HG02970 (cell line): ENCODE data around the gene GRK1.
"Not testable (repeated sequence)": the region's sequence is repeated elsewhere in the genome, so short reads cannot be mapped to it uniquely, and the experiment has no call there.

Experiments
- ATAC-seq: cut with Tn5 transposase; IDR thresholded peaks from one replicate; pipeline ENCODE4 v1.9.1; 2021; ENCODE audit warnings: mild to moderate bottlenecking, moderate library complexity, moderate number of reproducible peaks; ENCODE audit not compliant: unreplicated experiment, low FRiP score

Gene GRK1

DNA sequence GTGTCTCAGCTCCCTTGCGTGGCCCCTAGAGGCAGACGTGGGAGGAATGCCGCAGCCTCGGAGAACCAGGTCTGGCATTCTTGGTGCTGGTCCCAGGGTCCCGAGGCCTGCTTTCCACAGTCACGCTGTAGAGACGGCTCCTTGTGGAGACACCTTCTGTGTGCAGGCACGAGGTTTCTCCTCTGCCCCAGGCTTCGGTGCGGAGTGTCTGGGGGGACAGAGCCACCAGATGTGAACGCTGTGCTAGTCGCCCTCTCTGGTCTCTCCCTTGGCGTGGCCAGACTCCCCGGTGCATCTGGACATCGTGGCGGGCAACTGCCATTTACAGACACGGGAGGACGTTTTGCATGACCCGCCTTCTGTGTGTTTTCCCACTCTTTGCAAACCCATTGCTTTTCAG, 84.5 kb downstream of the GRK1 start:
- ATAC-seq = no peak

GRCh38 chr13:113752211-113752986, 85.4 kb downstream of the GRK1 start:
- not testable (repeated sequence) for ATAC-seq

- ATAC-seq = no peak
Observed at GRCh38 chr13:113753171-113753570, 86.2 kb downstream of the GRK1 start.

DNA sequence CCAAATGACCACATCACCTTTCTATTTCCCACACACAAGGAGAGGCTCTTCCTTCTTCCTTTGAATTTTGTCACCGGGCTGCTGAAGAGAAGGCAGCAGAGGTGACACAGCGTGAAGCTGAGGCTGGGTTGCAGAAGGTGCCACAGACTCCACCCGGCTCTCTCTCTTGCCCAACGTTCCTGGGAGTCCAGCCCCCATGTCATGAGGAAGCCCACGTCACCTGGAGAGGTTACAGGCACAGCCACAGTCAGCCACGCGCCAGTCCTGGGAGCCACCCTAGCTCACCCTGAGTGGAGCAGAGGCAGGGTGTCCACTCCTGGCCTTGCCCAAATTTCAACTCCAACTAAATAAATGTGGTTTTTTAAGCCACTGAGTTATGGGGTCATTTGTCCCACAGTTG, 87.2 kb downstream of the GRK1 start:
- ATAC-seq = no peak

DNA sequence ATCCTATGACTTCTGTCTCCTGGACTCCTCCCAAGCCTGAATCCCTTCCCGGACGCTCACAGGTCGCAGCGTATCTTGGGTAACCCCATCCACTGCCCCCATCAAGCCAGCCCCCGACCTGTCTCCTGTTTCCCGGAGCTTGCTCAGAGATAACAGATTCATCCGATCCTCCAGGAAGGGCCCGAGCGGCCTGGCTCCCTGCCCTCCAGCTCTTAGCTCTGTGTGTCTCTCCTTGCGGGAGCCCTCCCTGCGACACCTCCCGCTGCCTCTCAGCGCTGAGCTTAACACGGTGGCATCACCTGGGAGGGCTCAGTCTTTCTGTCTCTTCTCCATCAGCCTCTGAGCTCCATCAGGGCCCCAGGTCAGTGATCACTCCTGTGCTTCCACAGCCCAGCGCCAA, 87.7 kb downstream of the GRK1 start:
- ATAC-seq = no peak

- ATAC-seq = no peak
Observed at GRCh38 chr13:113756441-113757097, 89.5 kb downstream of the GRK1 start.

GRCh38 chr13:113758651-113759524, 91.9 kb downstream of the GRK1 start, which contains the start of gene TMEM255B:
Gene TMEM255B (plus strand): TSS chr13:113759226. CDS start chr13:113759270, 44 bp downstream.
- no peak for ATAC-seq

GRCh38 chr13:113759525-113760137, 92.6 kb downstream of the GRK1 start:
- ATAC-seq = no peak

DNA sequence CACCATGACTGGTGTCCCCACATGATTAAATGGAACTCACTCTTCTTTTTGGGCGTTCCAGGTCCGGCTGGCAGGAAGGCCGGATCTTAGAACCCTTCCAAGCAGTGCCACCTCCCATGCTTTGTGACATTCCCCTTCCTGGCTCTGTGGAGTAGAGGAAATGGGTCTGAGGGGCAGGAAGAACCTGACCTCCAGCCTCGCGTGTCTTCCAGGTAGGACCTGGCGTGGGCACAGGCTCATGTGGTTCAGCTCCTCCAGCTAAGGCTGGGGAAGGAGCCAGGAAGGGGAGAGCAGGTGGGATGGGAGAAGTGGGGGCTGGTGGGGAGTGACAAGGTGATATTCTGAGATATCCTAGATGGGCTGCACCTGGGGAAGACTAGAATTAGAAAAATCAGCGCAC, 94.1 kb downstream of the GRK1 start:
- no peak for ATAC-seq

- ATAC-seq = no peak
Observed at GRCh38 chr13:113762075-113762474, 95.1 kb downstream of the GRK1 start.

DNA sequence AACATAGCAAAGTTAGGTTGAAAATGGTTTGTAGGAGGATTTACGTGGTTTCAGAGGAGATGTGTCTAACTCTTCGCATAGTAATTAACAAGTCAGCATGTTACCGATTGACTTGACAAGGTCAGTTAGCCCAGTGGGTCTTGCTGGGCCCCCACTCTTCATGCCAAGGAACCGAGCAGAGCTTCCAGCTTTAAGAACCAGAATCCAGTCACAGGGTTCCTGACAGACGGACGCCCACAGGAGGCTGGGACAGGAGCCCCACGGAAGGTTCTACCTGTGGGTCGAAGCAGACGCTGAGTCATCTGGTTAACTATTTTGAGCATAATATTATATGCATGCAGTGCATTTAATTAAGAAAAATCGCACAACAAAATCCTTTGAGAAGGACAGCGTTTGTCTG, 95.5 kb downstream of the GRK1 start:
- no peak for ATAC-seq

DNA sequence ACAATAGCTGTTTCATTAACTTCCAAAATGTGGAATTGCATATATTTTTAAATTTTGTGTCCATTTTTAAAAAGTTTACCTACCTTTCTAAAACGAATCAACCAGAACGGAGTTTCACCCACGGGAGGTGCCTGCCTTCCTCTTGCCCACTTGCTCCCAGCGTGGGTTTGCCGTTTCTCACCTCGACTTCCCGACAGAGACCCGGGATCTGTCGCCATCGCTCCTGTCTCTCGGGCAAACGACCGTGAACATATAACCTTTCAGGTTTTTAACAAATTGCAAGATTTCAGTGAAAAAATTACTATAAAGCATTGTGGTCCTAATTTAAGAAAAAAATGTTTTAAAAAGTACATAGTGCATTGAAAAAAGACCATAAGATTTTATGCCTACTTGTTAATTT, 96.2 kb downstream of the GRK1 start:
- ATAC-seq = no peak

DNA sequence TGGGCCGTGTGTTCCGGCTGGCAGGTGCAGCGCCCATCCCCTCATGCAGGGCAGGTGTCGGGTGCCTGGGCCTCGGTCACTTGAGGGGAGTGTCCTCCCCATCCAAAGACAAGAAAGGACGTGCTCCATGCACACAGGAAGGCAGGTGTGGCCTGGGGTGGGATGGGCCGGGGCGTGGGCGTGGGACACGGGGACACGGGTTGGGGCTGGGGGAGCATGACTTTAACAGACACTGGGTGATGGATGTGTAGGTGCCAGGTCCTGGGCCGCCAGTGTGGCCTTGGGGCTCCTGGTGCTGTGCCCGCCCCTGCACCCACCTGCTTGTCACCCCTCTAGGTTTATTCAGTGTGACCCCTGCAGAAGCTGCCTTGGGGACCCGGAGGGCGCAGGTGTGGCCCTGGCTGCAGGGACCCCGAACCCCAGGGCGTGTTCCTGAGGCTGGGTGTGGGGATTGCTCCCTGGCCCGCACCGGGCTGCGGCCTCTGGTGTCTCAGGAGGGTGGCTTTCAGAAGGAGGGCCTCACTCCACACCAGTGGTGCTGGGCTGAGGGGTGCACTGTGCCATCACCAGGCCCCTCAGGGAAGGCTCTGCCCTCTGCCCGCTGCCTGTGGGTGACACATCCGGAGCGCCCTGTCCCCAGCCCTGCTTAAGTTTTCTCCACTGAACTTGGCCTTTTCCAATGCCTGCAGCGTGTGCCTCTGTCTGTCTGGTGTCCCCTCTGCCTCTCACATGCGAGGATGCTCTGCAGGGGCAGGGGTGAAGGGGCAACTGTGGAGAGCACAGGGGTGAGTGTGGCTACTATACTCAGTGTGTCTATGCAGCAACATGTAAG, 97.2 kb downstream of the GRK1 start:
- ATAC-seq = no peak

- ATAC-seq = no peak
Observed at GRCh38 chr13:113764793-113765563, 98.0 kb downstream of the GRK1 start.

GRCh38 chr13:113765564-113765910, 98.5 kb downstream of the GRK1 start:
- ATAC-seq = no peak

- ATAC-seq = no peak
Observed at GRCh38 chr13:113766035-113766800, 99.2 kb downstream of the GRK1 start.

GRCh38 chr13:113767366-113767765, 100.3 kb downstream of the GRK1 start:
- ATAC-seq = no peak
